Measurements from ENCODE around the gene OR2T34. TPM values are rescaled to one million over a fixed set of nuclear protein-coding genes. Genes with fewer than 3 reads are reported as not detected.

OR2T34 gene
- polyA plus RNA-seq, 2 of the 4 experiments (the other 2 are of a cell fraction) = not detected

DNA sequence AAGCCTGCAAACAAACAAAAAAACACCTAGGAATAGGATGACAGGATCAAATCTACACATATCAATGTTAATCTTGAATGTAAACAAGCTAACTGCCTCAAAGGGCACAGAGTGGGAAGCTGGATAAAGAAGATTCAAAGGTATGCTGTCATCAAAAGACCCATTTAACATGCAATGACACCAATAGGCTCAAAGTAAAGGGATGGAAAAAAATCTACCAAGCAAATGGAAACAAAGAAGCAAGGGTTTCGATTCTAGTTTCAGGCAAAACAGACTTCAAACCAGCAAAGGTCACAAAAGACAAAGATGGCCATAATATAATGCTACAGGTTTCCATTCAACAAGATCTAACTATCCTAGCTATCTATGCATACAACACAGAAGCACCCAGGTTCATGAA lies 39.2 kb upstream of the OR2T34 start (continued):
- TF ChIP-seq HOXA7 (CRISPR knock-in tag; IDR thresholded peaks at IDR 0.05) = no peak

DNA sequence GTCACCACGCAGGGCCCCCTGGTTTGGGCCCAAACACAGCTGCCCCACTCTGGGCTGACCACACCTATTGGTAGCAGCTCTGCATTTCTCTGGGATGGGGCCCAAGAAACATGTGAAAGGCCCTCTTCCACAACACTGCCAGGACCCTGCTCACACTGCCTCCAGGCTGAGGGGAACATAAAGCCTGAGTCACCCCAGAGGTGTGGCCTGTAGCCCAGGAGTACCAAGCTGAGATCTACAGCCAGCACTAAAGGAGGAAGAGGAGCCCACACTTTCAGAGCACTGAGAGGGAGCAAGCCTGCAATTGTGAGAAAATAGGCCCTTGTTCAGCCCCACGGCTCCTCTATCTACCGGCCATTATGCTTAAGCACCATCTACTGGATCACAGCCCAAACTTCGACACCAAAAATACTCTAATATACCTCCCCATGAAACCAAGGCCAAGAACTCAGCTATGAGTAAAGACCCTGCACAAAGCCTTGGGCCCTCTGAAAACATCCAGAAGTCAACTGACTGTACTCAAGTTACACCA lies 37.4 kb upstream of the OR2T34 start:
- POLR2A ChIA-PET = no interaction called here
- CTCF ChIA-PET = interaction anchor here (0.7 kb wide), 1 partner anchor 195 kb away, joined by 3 read pairs; no protein-coding TSS in a partner anchor
- no peak for ATAC-seq
- WGBS (ENCODE audit: missing lambda C conversion rate) = 0% methylated on average over 4 of the region's 4 CpGs
- no peak for DNase-seq (ENCODE audit: low read depth in 1 of 2, low spot score in 1 of 2)
- FAIRE-seq = no peak
- Histone ChIP-seq H3K4me1 (no peaks in the 10 kb centered on the region), H3K27ac (no peak overlapping the region), H3K4me2 (no peak overlapping the region), H3K9me3 (no peaks in the 10 kb centered on the region), H3K4me3 (no peak overlapping the region)
- TF ChIP-seq EHF (CRISPR knock-in tag; IDR thresholded peaks at IDR 0.05) (no peak), RAD21 (conservative IDR thresholded peaks at IDR 0.05 in 1 of 2, IDR thresholded peaks at IDR 0.05 in 1 of 2) (no peak), ZSCAN20 (CRISPR knock-in tag; IDR thresholded peaks at IDR 0.05) (no peak), BHLHE40 (IDR thresholded peaks at IDR 0.05; ENCODE audit: low read depth, low read length) (no peak), HOXB5 (CRISPR knock-in tag; IDR thresholded peaks at IDR 0.05) (no peak), CBX8 (IDR thresholded peaks at IDR 0.05) (no peak), ZFP36 (IDR thresholded peaks at IDR 0.05; ENCODE audit: borderline replicate concordance, partially characterized antibody) (no peak), HOXA7 (CRISPR knock-in tag; IDR thresholded peaks at IDR 0.05) (no peak), CEBPB (IDR thresholded peaks at IDR 0.05) (no peak)

DNA sequence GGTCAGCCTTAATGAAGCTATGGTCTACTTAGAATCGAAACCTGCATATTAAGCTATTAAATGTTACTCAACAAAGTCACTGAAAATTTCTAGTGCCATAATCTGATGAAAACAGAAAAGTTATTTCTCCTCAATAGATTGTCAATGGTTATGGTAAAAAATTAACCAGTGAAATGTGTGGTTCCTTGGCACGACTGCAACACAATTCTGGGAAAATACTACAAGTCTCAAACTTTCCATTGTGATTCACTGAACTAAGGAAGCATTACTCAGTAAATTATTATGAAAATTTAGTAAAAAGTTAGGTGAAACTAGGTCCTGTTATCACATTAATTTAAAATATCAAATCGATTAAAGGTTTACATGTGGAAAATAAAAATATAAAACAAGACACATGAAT lies 35.7 kb upstream of the OR2T34 start:
- Histone ChIP-seq H3K27ac (no peak overlapping the region), H3K4me2 (no peak overlapping the region), H3K9me3 (no peaks in the 10 kb centered on the region), H3K4me1 (no peaks in the 10 kb centered on the region), H3K4me3 (no peak overlapping the region)
- 3% methylated on average over 3 of the region's 3 CpGs for WGBS (ENCODE audit: missing lambda C conversion rate)
- ATAC-seq (no peak), DNase-seq (ENCODE audit: low read depth in 1 of 2, low spot score in 1 of 2) (no peak), FAIRE-seq (no peak)
- CTCF ChIA-PET = no interaction called here
- TF ChIP-seq, protein P1, sequence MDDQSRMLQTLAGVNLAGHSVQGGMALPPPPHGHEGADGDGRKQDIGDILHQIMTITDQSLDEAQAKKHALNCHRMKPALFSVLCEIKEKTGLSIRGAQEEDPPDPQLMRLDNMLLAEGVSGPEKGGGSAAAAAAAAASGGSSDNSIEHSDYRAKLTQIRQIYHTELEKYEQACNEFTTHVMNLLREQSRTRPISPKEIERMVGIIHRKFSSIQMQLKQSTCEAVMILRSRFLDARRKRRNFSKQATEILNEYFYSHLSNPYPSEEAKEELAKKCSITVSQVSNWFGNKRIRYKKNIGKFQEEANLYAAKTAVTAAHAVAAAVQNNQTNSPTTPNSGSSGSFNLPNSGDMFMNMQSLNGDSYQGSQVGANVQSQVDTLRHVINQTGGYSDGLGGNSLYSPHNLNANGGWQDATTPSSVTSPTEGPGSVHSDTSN (IDR thresholded peaks at IDR 0.05) = no peak
- TF ChIP-seq FOSL2 (IDR thresholded peaks at IDR 0.05) (no peak), FOSL2 (CRISPR knock-in tag; IDR thresholded peaks at IDR 0.05) (no peak), RAD21 (conservative IDR thresholded peaks at IDR 0.05 in 1 of 2, IDR thresholded peaks at IDR 0.05 in 1 of 2) (no peak)
- POLR2A ChIA-PET = no interaction called here

DNA sequence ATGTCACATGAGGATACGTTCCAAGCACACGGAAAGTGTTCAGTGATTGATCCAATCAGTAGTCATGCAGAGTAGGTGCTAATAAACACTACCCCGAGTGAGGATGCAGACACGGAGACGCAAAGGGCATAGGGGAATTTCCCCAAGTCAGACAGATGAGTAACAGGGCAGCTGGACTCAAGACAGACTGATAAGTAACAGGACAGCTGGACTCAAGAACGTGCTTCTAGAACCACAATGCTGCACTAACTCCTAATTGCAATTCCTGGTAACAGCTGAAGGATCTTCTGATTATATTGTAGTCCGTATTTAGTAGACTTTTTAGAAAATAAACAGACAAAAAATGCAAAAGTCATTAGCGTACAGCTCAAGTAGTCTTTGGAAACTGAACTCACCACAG lies 24.8 kb upstream of the OR2T34 start:
- no peak overlapping the region for H3K4me2 ChIP-seq
- no peak overlapping the region for H3K4me3 ChIP-seq
- 25% methylated on average over 8 of the region's 8 CpGs for WGBS (ENCODE audit: missing lambda C conversion rate)
- ChIA-PET POLR2A (no interaction called here), CTCF (interaction anchor here (0.6 kb wide), 1 partner anchor 724 kb away, joined by 3 read pairs; no protein-coding TSS in a partner anchor)
- H3K27ac ChIP-seq = no peak overlapping the region
- DNase-seq (ENCODE audit: low read depth in 1 of 2, low spot score in 1 of 2) (no peak), ATAC-seq (no peak), FAIRE-seq (no peak)
- TF ChIP-seq HOXB13 (CRISPR knock-in tag; IDR thresholded peaks at IDR 0.05; ENCODE audit: low read depth) (no peak), ZNF302 (CRISPR knock-in tag; IDR thresholded peaks at IDR 0.05) (no peak), SMC3 (IDR thresholded peaks at IDR 0.05) (no peak), RCOR1 (IDR thresholded peaks at IDR 0.05; ENCODE audit: low read depth, low read length) (no peak), EP300 (IDR thresholded peaks at IDR 0.05) (no peak), ZC3H11A (IDR thresholded peaks at IDR 0.05) (no peak), NFE2L2 (conservative IDR thresholded peaks at IDR 0.05; ENCODE audit: low read length) (no peak), CHD2 (IDR thresholded peaks at IDR 0.05; ENCODE audit: low read length, partially characterized antibody) (no peak), RAD21 (conservative IDR thresholded peaks at IDR 0.05 in 1 of 2, IDR thresholded peaks at IDR 0.05 in 1 of 2) (no peak), ESRRA (IDR thresholded peaks at IDR 0.05; ENCODE audit: borderline replicate concordance, low read length) (no peak), HOXA7 (CRISPR knock-in tag; IDR thresholded peaks at IDR 0.05) (no peak), PHF8 (IDR thresholded peaks at IDR 0.05; ENCODE audit: borderline replicate concordance, low read depth) (no peak), RARB (CRISPR knock-in tag; IDR thresholded peaks at IDR 0.05) (no peak), CBX8 (IDR thresholded peaks at IDR 0.05) (no peak)
- TF ChIP-seq, protein P2, sequence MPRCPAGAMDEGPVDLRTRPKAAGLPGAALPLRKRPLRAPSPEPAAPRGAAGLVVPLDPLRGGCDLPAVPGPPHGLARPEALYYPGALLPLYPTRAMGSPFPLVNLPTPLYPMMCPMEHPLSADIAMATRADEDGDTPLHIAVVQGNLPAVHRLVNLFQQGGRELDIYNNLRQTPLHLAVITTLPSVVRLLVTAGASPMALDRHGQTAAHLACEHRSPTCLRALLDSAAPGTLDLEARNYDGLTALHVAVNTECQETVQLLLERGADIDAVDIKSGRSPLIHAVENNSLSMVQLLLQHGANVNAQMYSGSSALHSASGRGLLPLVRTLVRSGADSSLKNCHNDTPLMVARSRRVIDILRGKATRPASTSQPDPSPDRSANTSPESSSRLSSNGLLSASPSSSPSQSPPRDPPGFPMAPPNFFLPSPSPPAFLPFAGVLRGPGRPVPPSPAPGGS (IDR thresholded peaks at IDR 0.05) = no peak
- TF ChIP-seq, protein P3, sequence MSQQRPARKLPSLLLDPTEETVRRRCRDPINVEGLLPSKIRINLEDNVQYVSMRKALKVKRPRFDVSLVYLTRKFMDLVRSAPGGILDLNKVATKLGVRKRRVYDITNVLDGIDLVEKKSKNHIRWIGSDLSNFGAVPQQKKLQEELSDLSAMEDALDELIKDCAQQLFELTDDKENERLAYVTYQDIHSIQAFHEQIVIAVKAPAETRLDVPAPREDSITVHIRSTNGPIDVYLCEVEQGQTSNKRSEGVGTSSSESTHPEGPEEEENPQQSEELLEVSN (IDR thresholded peaks at IDR 0.05; ENCODE audit: borderline replicate concordance, low read depth) = no peak
- TF ChIP-seq, protein P4, sequence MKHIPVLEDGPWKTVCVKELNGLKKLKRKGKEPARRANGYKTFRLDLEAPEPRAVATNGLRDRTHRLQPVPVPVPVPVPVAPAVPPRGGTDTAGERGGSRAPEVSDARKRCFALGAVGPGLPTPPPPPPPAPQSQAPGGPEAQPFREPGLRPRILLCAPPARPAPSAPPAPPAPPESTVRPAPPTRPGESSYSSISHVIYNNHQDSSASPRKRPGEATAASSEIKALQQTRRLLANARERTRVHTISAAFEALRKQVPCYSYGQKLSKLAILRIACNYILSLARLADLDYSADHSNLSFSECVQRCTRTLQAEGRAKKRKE (CRISPR knock-in tag; IDR thresholded peaks at IDR 0.05; ENCODE audit: low read depth) = no peak
- TF ChIP-seq, protein P5, sequence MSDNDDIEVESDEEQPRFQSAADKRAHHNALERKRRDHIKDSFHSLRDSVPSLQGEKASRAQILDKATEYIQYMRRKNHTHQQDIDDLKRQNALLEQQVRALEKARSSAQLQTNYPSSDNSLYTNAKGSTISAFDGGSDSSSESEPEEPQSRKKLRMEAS (IDR thresholded peaks at IDR 0.05) = no peak
- TF ChIP-seq, protein P6, sequence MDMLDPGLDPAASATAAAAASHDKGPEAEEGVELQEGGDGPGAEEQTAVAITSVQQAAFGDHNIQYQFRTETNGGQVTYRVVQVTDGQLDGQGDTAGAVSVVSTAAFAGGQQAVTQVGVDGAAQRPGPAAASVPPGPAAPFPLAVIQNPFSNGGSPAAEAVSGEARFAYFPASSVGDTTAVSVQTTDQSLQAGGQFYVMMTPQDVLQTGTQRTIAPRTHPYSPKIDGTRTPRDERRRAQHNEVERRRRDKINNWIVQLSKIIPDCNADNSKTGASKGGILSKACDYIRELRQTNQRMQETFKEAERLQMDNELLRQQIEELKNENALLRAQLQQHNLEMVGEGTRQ (IDR thresholded peaks at IDR 0.05) = no peak
- TF ChIP-seq, protein P7, sequence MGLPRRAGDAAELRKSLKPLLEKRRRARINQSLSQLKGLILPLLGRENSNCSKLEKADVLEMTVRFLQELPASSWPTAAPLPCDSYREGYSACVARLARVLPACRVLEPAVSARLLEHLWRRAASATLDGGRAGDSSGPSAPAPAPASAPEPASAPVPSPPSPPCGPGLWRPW (IDR thresholded peaks at IDR 0.05) = no peak
- no peaks in the 10 kb centered on the region for H3K9me3 ChIP-seq
- no peaks in the 10 kb centered on the region for H3K4me1 ChIP-seq

All from A549 (cell line).